PC-3 (cell line): ENCODE measurements around the gene MPC1. TPM values are rescaled to one million over a fixed set of nuclear protein-coding genes. Genes with fewer than 3 reads are reported as not detected.

Experiments
- ATAC-seq: fragments of 200-7000 bp; cut with Tn5 transposase; 2 replicates; pipeline ENCODE4 v1.9.1; 2020; ENCODE audit warnings: mild to moderate bottlenecking, moderate library complexity
- BruUV-seq: library from RNA; stranded (reverse); fragments of 400-500 nt; replicated peaks from 2 replicates; lab custom pipeline; 2021; lab: Mats Ljungman, UMichigan
- CTCF ChIA-PET: fragments of 300-600 bp; sonication (Branson Sonifier 250); formaldehyde crosslinking; loops from one replicate; lab custom pipeline; 2022; ENCODE audit warnings: antibody characterized with exemption; lab: Charles Lee
- POLR2A ChIA-PET: fragments of 300-600 bp; sonication (Branson Sonifier 250); formaldehyde crosslinking; loops from one replicate; lab custom pipeline; 2022; ENCODE audit warnings: antibody characterized with exemption; ENCODE audit not compliant: unreplicated experiment; lab: Charles Lee
- DNase-seq: peaks from one replicate; pipeline ENCODE4 v3.0.0-alpha.2; 2015
- H2AFZ ChIP-seq: fragments of 300-600 bp; sonication (generic); 2 replicates; pipeline ENCODE4 v1.6.0; 2016; ENCODE audit warnings: antibody characterized with exemption, low read length
- H3F3A ChIP-seq: fragments of 300-600 bp; sonication (generic); one replicate; pipeline ENCODE4 v1.6.0; 2017; ENCODE audit warnings: antibody characterized with exemption, low read length, control low read depth, mild to moderate bottlenecking; ENCODE audit not compliant: unreplicated experiment
- H3K27ac ChIP-seq: fragments of 300-600 bp; sonication (generic); 2 replicates; pipeline ENCODE4 v1.5.1; 2016; ENCODE audit warnings: mild to moderate bottlenecking, low read length
- H3K27me3 ChIP-seq: fragments of 300-600 bp; sonication (generic); 2 replicates; pipeline ENCODE4 v1.6.1; 2016; ENCODE audit warnings: low read length, mixed read lengths
- H3K36me3 ChIP-seq: fragments of 300-600 bp; sonication (generic); 2 replicates; pipeline ENCODE4 v1.6.1; 2016; ENCODE audit warnings: low read depth, mixed run types, low read length, mixed read lengths
- H3K4me1 ChIP-seq: fragments of 300-600 bp; sonication (generic); 2 replicates; pipeline ENCODE4 v1.5.1; 2016; ENCODE audit warnings: low read length; ENCODE audit not compliant: insufficient read depth
- H3K4me2 ChIP-seq: fragments of 300-600 bp; sonication (generic); 2 replicates; pipeline ENCODE4 v1.6.0; 2016; ENCODE audit warnings: low read length
- H3K4me3 ChIP-seq: fragments of 300-600 bp; sonication (generic); 2 replicates; pipeline ENCODE4 v1.5.1; 2016; ENCODE audit warnings: mild to moderate bottlenecking, low read length, mixed read lengths
- H3K79me2 ChIP-seq: fragments of 300-600 bp; sonication (generic); 2 replicates; pipeline ENCODE4 v1.6.1; 2017; ENCODE audit warnings: low read length, mixed read lengths
- H3K9ac ChIP-seq: fragments of 300-600 bp; sonication (generic); 2 replicates; pipeline ENCODE4 v1.6.0; 2016; ENCODE audit warnings: mild to moderate bottlenecking, low read length
- H3K9me2 ChIP-seq: fragments of 300-600 bp; sonication (generic); replicated peaks from 2 replicates; pipeline ENCODE4 v1.6.1; 2016; ENCODE audit warnings: mixed run types, low read length, mixed read lengths
- H3K9me3 ChIP-seq: fragments of 300-600 bp; sonication (generic); 2 replicates; pipeline ENCODE4 v1.6.1; 2016; ENCODE audit warnings: low read length, mixed read lengths
- H4K20me1 ChIP-seq: fragments of 300-600 bp; sonication (generic); 2 replicates; pipeline ENCODE4 v1.6.1; 2016; ENCODE audit warnings: low read length, mixed read lengths
- EZH2 ChIP-seq: fragments of 300-600 bp; sonication (generic); IDR thresholded peaks from one replicate; pipeline ENCODE4 v1.6.1; 2017; ENCODE audit warnings: antibody characterized with exemption, mild to moderate bottlenecking, low read length; ENCODE audit not compliant: unreplicated experiment
- EZH2phosphoT487 ChIP-seq: fragments of 300-600 bp; sonication (generic); IDR thresholded peaks from 2 replicates; pipeline ENCODE4 v1.6.1; 2018; ENCODE audit warnings: mild to moderate bottlenecking, antibody characterized with exemption, low read length, borderline replicate concordance
- intact Hi-C: fragments of 100-400 bp; cut with micrococcal nuclease; formaldehyde crosslinking; loops from 2 replicates; pipeline ENCODE4 v1.9.0; 2023
- total RNA-seq: library from RNA; depleted of rRNA; stranded (reverse); fragments of >200 nt; gene quantifications from 2 replicates; pipeline ENCODE4 v1.2.3, GENCODE V29; 2014; rRNA removed
- TF ChIP-seq, protein P1 (sequence below): fragments of 300-600 bp; sonication (generic); conservative IDR thresholded peaks from 2 replicates; pipeline ENCODE4 v1.5.1; 2017; ENCODE audit warnings: antibody characterized with exemption, low read depth, mild to moderate bottlenecking, low read length

The MPC1 gene
- total RNA-seq, 1 experiment from 2014 or later = 26.7 TPM

DNA sequence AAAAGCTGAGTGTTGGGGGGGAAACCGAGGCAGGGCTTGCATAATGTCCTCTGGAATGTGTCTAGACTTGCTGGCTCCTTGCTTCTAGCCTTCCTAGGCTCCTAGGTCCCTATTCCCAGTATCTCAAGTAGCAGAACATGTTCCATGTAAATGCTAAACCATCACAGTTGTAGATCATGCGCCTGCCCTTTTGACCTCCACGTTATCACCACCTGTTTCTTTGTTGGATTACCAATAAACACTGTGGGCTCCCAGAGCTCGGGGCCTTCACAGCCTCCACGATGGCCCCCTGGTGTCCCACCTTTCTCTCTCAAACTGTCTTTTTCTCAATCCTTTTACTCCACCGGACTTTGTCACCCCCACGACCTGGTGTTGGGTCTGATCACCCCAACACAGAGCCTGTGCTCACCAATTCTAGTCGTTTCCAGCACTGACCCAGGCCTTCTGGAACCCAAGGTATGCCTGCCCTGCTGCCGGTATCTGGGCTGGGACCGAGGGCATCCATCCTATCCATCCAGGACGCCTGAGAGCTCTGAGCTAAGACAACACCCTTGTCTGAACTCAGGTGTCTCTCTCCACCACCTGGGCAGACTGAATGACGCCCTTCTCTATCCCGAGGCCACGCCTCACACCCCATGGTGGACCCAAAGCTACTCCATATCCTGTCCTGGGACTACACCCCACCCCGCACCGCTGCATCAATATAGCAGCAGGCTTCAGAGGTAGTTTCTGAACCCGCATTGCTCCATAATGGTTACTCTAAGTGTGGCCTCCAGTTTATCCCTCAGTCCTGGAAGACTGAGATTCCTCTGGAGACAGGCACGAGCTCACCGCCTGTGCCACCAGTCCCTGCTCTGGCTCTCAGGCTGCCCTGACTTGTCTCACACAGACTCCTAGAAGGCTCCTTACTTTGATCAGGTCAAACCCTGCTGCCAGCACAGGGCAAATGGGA lies 65.2 kb downstream of the MPC1 start:
- no peak overlapping the region for H3K27ac ChIP-seq
- DNase-seq = no peak
- H3K4me2 ChIP-seq = no peak overlapping the region
- H3K79me2 ChIP-seq = no peaks in the 10 kb centered on the region
- H2AFZ ChIP-seq = no peak overlapping the region
- H3K36me3 ChIP-seq = peaks cover 3% of the 10 kb centered on the region; the same call in 1 of the 2 replicates
- TF ChIP-seq EZH2 (no peak), EZH2phosphoT487 (no peak)
- TF ChIP-seq, protein P1, sequence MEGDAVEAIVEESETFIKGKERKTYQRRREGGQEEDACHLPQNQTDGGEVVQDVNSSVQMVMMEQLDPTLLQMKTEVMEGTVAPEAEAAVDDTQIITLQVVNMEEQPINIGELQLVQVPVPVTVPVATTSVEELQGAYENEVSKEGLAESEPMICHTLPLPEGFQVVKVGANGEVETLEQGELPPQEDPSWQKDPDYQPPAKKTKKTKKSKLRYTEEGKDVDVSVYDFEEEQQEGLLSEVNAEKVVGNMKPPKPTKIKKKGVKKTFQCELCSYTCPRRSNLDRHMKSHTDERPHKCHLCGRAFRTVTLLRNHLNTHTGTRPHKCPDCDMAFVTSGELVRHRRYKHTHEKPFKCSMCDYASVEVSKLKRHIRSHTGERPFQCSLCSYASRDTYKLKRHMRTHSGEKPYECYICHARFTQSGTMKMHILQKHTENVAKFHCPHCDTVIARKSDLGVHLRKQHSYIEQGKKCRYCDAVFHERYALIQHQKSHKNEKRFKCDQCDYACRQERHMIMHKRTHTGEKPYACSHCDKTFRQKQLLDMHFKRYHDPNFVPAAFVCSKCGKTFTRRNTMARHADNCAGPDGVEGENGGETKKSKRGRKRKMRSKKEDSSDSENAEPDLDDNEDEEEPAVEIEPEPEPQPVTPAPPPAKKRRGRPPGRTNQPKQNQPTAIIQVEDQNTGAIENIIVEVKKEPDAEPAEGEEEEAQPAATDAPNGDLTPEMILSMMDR = no peak
- no peaks in the 10 kb centered on the region for H3K9me2 ChIP-seq
- intact Hi-C loops = no loop called here
- no peak overlapping the region for H3K4me3 ChIP-seq
- no TSS peak for BruUV-seq
- POLR2A ChIA-PET = no interaction called here
- no peaks in the 10 kb centered on the region for H3F3A ChIP-seq
- no peaks in the 10 kb centered on the region for H4K20me1 ChIP-seq
- no peak overlapping the region for H3K9ac ChIP-seq
- CTCF ChIA-PET = interaction anchor here (0.6 kb wide), 1 partner anchor 18 kb away, joined by 5 read pairs; no protein-coding TSS in a partner anchor
- H3K9me3 ChIP-seq = no peaks in the 10 kb centered on the region
- H3K27me3 ChIP-seq = no peaks in the 10 kb centered on the region
- H3K4me1 ChIP-seq = no peaks in the 10 kb centered on the region
- ATAC-seq = no peak

DNA sequence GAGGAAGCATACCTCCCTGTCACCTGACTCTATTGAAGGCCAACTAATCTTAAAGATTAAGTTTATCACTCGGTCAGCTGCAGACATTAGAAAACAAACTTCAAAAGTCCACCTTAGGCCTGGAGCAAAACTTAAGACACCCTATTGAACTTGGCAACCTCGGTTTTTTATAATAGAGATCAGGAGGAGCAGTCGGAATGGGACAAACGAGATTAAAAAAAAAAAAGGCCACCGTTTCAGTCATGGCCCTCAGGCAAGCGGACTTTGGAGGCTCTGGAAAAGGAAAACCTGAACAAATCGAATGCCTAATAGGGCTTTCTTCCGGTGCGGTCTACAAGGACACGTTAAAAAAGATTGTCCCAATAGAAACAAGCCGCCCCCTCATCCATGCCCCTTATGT lies 67.3 kb downstream of the MPC1 start:
- H3K79me2 ChIP-seq = no peaks in the 10 kb centered on the region
- no peaks in the 10 kb centered on the region for H3K4me1 ChIP-seq
- no peak overlapping the region for H3K9ac ChIP-seq
- no peak overlapping the region for H3K4me2 ChIP-seq
- intact Hi-C loops = no loop called here
- ChIA-PET CTCF (no interaction called here), POLR2A (no interaction called here)
- H3K36me3 ChIP-seq = peaks cover 3% of the 10 kb centered on the region; the same call in 1 of the 2 replicates
- no peak overlapping the region for H3K27ac ChIP-seq
- no peaks in the 10 kb centered on the region for H3F3A ChIP-seq
- H3K27me3 ChIP-seq = no peaks in the 10 kb centered on the region
- no peak overlapping the region for H2AFZ ChIP-seq
- BruUV-seq = no TSS peak
- ATAC-seq (no peak), DNase-seq (no peak)
- H3K9me2 ChIP-seq = no peaks in the 10 kb centered on the region
- no peaks in the 10 kb centered on the region for H3K9me3 ChIP-seq
- TF ChIP-seq, protein P1 = no peak
- TF ChIP-seq EZH2phosphoT487 = no peak
- no peaks in the 10 kb centered on the region for H4K20me1 ChIP-seq
- no peak overlapping the region for H3K4me3 ChIP-seq

Other genes starting within 250 kb of the MPC1 start
- not detected in 2 replicates for gene TBXT, start 215.1 kb downstream of the MPC1 start, total RNA-seq
- gene PRR18, start 74.5 kb downstream of the MPC1 start, total RNA-seq = not detected in 2 replicates
- gene SFT2D1, start 40.4 kb downstream of the MPC1 start, total RNA-seq = 28.0 and 32.1 TPM in 2 replicates
- 0.26 and 0.92 TPM in 2 replicates for gene RAMACL, start 203.7 kb upstream of the MPC1 start, total RNA-seq
- 5.1 and 7.9 TPM in 2 replicates for gene RPS6KA2, start 244.3 kb upstream of the MPC1 start, total RNA-seq